HG03097 (cell line): Measurements from ENCODE around the gene LRP1B.

Experiments
- ATAC-seq: cut with Tn5 transposase; IDR thresholded peaks from one replicate; pipeline ENCODE4 v1.9.1; 2021; ENCODE audit not compliant: unreplicated experiment, low FRiP score

The LRP1B gene

DNA sequence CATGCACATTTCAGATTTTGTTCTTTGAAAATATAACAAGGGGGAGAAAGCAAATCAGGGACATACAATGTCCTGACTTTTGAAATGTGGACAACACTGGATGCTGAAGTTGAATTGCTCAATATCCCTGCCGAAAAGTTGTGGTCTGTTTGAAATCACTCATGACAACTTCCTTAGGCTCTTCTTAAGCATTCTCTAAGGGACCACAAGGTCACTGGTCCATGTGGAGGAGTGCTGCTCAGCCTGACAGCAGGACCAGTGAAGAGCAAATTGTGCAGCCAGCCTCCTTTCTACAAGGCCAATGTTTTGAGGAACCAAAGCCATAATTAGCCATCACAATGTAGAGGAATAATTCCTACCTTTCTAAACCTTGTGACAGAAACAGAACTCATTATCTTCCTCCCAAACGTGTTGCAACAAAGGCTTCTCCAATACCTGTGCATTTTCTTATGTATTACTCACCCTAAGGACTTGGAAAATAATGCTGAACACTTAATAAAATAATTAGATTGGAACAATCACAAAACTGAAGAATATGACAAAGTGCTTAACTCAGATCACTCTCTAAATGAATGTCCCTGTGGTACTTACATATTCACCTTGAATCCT is 1873.0 kb downstream of the LRP1B start:
- no peak for ATAC-seq

DNA sequence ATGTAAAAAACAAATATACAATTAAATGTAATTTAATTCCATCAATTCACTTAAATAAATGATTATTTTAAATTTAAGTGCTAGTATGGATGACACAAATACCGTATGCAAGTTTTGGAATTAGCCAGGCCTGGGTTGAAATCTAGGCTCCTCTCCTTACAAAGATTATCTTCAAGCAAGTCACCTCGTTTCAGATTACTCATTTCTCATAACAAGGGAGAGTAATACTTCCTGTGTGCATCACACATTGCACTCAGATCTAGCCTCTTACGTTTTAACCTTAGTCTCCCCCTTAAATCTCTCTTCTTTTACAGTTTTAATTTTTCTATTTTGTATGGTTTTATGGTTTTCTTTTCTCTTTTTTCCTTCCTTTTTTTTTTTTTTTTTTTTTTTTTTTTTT is 1874.7 kb downstream of the LRP1B start:
- ATAC-seq: no peak

DNA sequence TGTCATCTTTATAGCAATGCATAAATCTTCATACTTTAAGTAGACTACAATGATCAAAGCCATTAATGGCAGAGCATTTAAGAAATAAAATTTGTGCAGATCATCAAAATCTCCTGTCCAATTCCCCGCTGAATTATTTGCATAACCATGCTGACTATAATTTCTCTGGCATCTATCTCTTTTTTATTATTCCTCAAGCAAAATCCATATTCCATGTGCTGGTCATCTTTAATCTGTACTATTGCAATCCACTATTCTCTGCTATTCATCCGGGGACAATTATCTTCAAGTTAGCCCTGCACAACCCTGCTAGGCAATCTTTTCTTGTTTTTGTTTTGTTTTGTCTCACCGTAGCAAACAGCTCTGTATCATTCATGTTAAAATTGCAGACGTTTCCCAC is 1881.0 kb downstream of the LRP1B start:
- ATAC-seq: no peak

DNA sequence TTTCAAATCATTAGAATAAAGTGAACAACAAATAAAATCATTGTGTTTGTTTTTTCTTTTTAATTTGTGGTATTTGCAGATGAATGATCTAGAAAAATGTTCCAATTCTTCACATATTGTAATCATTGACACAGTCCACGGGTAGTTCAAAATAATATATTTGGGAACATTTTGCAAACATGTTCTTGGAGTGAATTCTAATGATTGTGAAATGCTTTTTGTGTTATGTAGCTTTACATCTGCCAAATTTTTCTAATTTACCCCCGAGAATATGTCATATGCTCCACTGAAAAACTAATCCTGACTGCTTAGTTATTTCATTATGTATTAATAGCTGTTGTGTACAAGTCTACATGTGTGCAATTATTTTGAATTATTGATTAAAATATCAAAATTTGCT is 1882.2 kb downstream of the LRP1B start:
- ATAC-seq: no peak

DNA sequence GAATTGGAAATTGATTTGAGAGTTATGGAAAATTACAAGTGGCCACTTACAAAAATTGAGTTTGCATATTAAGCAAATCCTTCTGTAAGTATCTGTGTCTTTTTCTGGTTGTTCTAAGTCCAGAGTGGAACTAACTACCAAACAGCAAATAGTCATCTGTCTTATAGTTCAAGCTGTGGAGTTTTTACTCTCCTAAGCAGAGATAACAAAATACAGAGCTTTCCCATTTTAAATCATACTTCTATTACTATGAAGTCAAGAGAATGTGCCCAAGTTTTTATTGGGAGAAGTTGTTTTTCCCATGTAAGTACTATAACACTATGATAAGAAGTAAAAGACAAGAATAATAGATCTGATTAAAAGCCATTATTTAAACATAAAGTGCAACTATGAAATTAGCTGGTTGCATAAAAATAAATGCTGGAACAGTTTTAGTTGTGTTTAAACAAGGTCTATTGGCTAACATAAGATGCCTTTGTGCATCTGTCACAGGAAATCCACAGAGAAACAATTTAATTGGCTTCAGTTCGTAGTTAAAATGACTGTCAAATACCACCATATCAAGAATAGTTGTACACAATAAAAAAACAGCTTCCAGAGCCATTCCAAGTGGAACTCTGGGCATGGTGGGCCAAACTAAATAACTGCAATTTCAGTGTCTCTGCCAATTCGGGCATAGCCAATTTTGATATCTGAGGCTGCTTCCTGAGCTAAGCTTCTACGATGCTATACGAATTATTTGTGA is 1883.2 kb downstream of the LRP1B start:
- no peak for ATAC-seq

DNA sequence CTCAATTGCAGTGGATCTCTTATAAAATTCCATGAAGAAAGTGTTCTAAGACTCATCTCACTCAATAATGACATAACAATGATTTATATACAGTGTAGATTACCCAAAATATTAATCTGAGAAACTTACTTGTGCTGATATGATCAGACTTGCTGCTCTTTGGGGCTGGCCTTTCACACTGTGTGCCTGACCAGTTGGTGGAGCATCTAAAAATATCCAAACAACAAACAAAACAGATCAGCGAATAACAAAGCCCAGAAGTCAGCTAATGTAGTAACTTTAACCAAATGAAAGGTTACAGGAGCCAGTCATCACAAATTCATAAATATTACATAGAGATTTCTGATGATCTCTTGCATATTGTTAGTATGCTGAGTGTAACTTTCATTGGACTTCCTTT is 1883.9 kb downstream of the LRP1B start:
- no peak for ATAC-seq

DNA sequence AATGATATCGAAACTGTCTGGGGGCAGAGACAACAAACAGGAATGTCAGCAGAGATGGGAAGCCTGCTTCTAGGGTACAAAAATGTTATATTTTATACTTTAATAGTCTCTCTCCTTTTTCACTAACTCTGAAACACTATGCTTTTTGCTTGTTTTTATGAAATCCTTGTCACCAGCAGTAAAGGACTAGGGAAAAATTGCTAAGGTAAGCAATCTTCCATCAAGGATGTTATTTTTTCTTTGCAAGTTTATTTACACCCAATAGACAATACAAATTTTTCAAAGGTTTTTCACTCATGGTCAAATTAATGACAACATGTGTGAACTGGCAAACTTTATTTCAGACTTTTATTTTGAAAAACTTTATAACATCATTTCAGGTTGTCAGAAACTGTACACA is 1884.8 kb downstream of the LRP1B start:
- no peak for ATAC-seq

DNA sequence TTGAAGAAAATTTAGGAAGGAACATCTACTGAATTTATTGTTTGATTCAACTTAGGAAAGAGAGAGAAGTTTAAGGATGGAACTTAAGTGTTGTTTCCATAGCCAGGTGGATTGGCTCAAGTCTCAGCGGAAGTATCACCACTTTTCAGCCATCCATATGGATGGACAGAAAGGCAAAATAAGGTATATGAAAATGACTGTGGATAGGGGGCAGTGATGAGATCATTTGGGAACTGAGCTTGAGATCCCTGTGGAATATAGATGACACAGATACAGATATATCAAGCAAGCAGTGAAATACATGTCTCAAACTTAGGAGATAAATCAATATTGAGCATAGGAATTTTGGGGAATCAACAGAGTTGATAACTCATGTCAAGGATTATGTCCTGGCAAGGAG is 1887.9 kb downstream of the LRP1B start:
- no peak for ATAC-seq

DNA sequence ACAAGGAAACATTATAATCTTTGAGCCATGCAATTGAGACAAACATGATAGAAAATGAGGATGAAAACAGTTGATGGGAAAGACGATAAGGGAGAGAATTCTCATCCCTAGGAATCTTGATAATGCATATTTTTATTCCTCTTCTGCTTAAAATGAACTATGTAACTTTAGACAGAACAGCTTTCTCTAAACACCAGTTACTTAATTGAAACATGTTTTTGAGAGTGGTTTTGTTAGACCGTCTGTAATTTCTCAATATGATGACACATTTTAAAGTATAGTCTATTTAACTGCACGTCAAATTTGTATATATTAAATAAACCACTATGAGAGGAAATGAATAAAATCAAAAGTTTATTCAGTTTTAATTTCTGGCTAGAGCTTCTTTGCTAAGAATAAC is 1896.7 kb downstream of the LRP1B start:
- ATAC-seq: no peak

DNA sequence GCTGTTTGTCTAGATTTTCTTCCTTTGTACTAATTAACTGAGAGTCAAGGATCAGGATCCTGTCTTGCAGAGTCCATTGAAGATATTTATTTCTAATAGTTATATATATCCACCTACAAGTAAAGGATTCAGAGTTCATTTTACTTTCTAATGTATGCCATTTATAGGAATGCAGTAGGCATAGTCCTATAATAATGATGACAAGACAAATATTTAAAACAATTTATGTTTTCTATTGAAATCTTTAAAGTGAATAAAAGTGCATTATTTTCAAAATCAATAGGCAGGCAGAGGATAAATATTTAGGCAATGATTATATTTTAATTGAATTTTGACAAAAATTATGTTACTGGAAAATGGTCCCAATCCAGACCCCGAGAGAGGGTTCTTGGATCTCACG is 1919.9 kb downstream of the LRP1B start:
- no peak for ATAC-seq

DNA sequence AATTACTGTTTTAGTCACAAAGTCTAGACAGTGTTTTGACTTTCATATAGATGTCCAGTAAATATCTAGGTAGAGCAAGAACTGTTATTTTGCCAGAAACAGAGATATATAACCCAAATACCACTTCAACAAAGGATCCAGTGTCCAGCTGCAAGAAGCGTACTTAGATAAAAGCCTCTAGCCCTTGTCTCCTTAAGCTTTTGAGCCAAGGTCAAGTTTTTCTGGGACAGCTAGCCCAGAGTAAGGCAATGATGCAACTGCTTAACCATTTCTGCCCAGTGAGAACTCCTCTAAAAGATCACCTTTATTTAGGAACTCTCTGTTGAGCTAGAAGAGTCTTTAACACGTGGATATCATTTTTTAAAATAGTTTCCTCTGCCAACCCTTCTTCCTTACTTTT is 1925.7 kb downstream of the LRP1B start:
- no peak for ATAC-seq

DNA sequence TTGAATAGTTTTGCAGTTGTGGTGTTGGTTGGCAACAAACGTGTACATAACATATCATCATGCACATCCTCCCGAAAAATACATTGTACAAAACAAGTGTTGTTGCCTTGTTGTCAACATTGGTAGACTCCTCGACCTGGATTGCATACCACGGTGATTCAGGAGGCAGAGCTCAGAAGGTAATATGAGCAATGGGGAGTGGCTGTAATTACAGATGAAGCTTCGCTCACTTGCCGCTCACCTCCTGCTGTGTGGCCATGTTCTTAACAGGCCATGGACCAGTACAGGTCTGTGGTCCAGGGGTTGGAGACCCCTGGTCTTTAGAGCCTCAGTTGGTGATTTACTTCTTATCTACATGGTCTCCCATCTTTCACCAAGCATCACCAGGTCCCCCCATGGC is 1927.5 kb downstream of the LRP1B start:
- no peak for ATAC-seq

DNA sequence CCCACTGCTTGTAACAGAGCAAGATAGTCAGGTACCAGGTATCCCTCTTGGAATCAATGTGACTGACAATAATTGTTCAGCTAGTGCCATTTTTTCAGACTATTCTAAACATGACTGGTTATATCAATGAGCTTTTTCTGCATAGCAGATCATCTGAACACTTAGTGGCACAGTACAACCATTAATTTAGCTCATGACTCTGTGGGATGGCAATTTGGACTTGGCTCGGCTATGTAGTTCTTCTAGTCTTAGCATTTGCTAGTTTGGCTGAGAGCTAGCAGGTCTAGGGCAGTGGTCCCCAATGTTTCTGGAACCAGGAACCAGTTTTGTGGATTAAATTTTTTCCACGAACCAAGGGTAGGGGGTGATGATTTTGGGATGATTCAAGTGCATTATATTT is 1929.2 kb downstream of the LRP1B start:
- no peak for ATAC-seq

DNA sequence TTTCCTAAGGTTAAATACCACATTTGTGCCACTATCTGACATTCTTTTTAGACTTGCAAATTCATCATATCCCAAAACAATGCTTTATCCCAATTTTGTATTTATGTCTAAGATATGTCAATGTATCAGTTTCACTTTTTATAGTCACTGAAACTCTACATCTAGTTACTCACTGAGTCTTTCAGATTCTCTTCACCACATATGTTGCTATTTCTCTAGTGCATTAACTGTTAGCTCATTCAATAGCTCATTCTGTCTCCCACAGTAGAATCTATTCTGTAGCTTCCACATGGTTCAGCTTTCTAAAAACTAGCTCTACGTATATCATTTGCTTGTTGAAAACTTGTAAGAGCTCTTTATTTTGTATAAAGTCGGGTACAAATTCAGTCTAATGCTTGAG is 1930.1 kb downstream of the LRP1B start:
- ATAC-seq: no peak

DNA sequence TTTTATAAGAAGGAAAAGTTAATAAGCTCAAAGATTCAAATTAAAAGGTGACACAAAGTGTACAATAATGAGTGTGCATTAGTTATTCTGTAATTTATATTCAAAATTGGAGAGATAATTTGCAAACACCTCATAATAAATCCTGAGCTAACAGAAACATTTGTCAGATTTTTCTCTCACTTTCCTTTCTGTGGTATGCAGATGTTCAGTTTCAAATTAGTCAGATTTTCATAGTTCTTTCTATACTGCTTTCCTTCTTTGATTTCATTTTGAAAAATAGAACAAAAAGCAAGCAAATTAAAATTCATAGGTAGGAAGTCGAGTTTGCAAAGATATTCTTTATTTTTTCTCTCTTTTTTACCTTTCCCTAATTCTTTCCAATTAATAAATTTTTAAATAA is 1930.5 kb downstream of the LRP1B start:
- no peak for ATAC-seq

DNA sequence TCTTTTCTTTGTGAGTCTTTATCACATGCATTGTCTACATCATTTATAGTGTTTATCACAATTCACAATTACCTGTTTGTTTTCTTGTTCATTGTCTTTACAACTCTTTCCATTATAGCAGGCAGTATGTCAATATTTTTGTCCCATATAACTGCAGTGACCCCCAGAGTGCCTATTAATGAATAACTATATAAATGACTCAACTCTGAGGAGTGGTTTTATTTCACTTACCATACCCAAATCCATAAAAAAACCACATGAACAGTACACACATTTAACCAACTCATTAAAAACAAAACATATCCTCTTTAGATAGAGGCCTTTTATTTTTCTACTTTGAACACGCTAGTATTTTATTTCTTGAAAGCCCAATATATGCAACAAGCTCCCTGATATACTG is 1931.5 kb downstream of the LRP1B start:
- no peak for ATAC-seq

DNA sequence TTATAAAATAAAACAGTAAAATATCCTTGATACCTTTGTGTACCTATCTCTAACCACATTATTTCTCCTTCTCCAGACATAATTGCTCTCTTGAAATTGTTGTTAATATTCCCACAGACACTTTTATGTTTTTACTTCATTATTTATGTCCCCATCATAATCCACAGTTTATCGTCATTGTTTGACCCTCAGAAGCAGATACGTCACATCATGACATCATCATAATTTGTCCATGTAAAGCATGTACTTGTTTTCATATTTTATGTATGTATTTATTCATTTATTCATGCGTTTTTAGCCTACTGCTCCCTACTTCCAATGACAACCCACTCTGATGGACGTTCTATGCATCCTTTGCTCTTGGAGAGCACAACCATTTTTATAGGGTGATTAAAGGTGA is 1943.7 kb downstream of the LRP1B start:
- no peak for ATAC-seq

DNA sequence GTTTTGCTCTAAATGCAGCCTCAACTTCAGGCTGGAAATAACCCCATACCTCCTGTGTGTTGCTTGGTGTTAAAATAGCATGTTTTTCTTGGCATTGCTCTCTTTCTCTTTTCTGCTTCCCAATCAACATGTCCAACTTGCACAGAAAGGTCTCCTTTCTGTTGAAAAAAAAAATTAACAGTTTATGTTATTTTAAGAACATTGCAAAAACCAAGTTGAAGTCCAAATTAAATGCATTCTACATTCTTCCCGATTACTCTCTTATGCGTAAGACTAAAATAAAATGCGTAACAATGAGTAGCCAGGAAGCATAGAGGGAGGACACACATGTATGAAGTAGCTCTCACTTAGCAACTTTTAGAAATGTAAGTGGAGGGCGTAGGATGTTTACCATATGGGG is 1944.5 kb downstream of the LRP1B start:
- no peak for ATAC-seq

DNA sequence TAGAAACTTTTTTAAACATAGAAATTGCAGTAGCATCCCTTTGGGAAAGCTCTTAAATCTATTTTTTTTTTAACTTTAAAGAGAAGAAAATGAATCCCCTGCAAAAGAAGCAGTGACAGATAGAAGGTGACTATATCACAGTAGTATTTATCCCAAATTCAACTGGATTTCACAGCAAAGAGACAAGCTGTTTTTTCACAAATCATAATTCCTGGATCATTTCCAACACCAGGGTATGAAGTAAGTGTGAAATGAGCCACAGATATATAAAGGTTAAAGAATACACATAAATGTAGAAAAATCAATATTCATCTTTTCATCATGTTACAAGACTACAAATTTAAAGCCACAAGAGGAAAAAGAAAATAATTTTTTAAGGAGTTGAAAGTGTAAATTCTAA is 1945.7 kb downstream of the LRP1B start:
- no peak for ATAC-seq

DNA sequence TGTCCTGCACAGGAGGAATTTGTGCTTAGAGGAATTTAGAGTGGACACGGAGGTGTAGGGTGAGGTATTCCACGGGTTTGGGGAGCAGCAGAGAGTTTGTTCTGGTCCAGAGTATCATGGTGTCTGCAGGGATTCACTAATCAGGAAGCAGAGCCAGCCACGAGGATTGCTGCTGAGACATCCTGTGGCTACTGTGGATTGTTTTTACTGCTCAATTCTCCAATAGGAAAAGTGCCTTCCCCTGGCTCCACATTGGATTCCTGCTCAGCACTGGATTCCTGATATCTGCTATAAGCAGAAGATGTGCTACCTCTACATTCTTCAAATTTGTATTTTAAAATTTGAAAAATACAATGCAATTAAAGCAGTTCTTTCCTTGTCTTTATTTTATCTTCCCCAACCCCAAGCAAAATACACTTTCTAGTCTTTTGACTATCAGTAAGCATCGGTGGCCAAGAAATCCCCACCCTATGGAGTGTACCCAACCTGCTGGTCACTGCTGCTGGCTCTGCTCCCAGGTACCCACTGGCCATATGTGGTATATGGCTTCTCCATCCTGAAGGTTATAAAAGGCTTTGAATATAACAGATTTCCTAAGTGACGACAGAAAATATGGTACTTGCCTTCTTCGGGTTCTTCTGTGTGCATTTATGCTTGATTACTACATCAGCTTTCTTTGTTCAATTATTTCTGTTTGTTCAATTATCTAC is 1947.6 kb downstream of the LRP1B start:
- ATAC-seq: no peak
